OCI-LY1 (cell line): ENCODE data around the gene PTPRN2.

Experiments used
- CTCF ChIP-seq: fragments of 200-600 bp; sonication (generic), shearing (Covaris generic); IDR thresholded peaks from 2 replicates; pipeline ENCODE4 v1.5.1; 2017; ENCODE audit warnings: mild to moderate bottlenecking, antibody characterized with exemption, low read length, moderate library complexity, mixed read lengths
- EZH2 ChIP-seq: fragments of 200-600 bp; sonication (generic), shearing (Covaris generic); IDR thresholded peaks from 2 replicates; pipeline ENCODE4 v1.8.0; 2017; ENCODE audit warnings: borderline replicate concordance, mixed run types, mild to moderate bottlenecking, antibody characterized with exemption, low read length, moderate library complexity, mixed read lengths

DNA sequence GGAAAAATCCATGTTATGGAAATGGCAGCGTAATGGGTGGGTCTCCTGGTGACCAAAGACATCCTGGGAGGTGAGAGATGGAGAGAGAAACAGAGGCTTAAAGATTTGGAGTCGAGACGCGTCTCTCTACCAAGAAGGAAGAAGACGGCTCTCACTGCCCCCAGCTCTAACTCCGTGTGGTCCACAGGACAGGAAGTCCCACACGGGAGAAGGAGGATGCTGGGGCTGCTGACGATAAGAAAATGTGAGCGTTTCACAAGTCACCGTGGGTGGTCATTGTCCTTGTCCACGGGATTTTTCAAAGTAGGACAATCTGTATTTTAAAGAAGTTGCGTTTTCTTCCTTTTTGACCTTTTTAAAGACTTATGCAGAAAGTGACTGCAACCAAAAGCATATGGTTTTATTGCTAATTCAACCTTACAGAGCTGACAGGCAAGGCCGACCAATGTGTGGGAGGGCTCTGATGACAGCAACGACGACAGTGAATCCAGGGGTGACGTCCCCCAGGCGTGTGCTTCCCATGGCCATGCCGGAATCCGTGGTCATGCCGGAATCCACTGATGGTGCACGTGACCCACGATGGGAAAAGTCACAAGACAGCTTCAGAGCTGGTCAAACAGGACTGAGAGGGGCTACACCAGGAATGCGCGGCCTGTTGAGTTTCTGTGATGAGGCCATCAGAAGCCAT, 341.2 kb downstream of the PTPRN2 start:
- TF ChIP-seq CTCF, result no peak
- no peak for TF ChIP-seq EZH2
